SH-SY5Y (cell line): Measurements from ENCODE around the gene PCDHGB3.

Experiments used
- GATA2 ChIP-seq: IDR thresholded peaks from 2 replicates; pipeline ENCODE4 v1.6.1; 2011; ENCODE audit warnings: mild to moderate bottlenecking, low read depth, low read length
- GATA3 ChIP-seq: IDR thresholded peaks from 2 replicates; pipeline ENCODE4 v1.6.1; 2011; ENCODE audit warnings: low read depth, mild to moderate bottlenecking, low read length, moderate library complexity

- TF ChIP-seq GATA3 (no peak), GATA2 (no peak)
Observed at GRCh38 chr5:141343953-141344463, 26.0 kb upstream of the PCDHGB3 start.
